ENCODE measurements around the gene MKS1.

DNA sequence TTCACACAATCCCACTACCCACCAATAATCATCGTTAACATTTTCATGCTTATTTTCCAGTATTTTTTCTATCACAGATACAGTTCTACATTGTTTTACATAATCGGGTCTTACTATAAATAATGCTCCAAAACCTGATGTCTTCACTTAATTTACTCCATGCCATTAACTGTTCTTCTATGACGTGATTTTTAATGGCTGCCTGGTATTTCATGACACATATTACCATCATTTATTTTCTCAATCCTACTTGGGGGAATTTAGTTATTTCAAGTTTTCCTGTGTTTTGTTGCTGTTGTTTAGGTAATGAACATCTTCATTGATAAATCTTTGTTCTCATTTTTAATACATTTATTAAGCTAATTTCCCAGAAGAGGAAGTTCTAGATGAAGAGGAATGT is 34.0 kb upstream of the MKS1 start:
- TF ChIP-seq, protein P1, sequence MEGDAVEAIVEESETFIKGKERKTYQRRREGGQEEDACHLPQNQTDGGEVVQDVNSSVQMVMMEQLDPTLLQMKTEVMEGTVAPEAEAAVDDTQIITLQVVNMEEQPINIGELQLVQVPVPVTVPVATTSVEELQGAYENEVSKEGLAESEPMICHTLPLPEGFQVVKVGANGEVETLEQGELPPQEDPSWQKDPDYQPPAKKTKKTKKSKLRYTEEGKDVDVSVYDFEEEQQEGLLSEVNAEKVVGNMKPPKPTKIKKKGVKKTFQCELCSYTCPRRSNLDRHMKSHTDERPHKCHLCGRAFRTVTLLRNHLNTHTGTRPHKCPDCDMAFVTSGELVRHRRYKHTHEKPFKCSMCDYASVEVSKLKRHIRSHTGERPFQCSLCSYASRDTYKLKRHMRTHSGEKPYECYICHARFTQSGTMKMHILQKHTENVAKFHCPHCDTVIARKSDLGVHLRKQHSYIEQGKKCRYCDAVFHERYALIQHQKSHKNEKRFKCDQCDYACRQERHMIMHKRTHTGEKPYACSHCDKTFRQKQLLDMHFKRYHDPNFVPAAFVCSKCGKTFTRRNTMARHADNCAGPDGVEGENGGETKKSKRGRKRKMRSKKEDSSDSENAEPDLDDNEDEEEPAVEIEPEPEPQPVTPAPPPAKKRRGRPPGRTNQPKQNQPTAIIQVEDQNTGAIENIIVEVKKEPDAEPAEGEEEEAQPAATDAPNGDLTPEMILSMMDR (IDR thresholded peaks at IDR 0.05) = no peak
- TF ChIP-seq POLR2A (IDR thresholded peaks at IDR 0.05) = no peak

All from sigmoid colon (tissue), 3 donors.